NCI-H510A (cell line): Measurements from ENCODE around the gene SDF4.
A peak's percentile ranks its signal among the peaks of the same experiment; 100 is the strongest.

Experiments used
- DNase-seq: peaks from one replicate; lab custom pipeline; 2025; lab: John Stamatoyannopoulos, UW

SDF4 gene

GRCh38 chr1:1241588-1242219 is 9.9 kb upstream of the SDF4 start:
- no peak for DNase-seq

- DNase-seq: no peak
Measured at GRCh38 chr1:1240822-1241587, 9.2 kb upstream of the SDF4 start.

GRCh38 chr1:1240348-1240732 is 8.5 kb upstream of the SDF4 start:
- no peak for DNase-seq

- no peak for DNase-seq
Measured at GRCh38 chr1:1239614-1240347, 8.0 kb upstream of the SDF4 start.

GRCh38 chr1:1239227-1239613 is 7.4 kb upstream of the SDF4 start:
- no peak for DNase-seq

GRCh38 chr1:1238702-1239178 is 6.9 kb upstream of the SDF4 start:
- DNase-seq: no peak

GRCh38 chr1:1237874-1238701 is 6.3 kb upstream of the SDF4 start:
- DNase-seq: no peak

- DNase-seq: no peak
Measured at GRCh38 chr1:1236945-1237873, 5.4 kb upstream of the SDF4 start.

GRCh38 chr1:1236176-1236763 is 4.5 kb upstream of the SDF4 start:
- DNase-seq: peak; percentile 92

GRCh38 chr1:1235016-1235744 is 3.4 kb upstream of the SDF4 start:
- DNase-seq: no peak

- DNase-seq: no peak
Measured at GRCh38 chr1:1234180-1234808, 2.5 kb upstream of the SDF4 start.

- no peak for DNase-seq
Measured at GRCh38 chr1:1233567-1233892, 1.7 kb upstream of the SDF4 start.

GRCh38 chr1:1232796-1233566 is 1.2 kb upstream of the SDF4 start:
- no peak for DNase-seq

- DNase-seq: no peak
Measured at GRCh38 chr1:1232208-1232795, 501 bp upstream of the SDF4 start, which contains the start of gene B3GALT6. B3GALT6 (plus strand) TSS chr1:1232237; CDS start chr1:1232279, 42 bp downstream.

GRCh38 chr1:1230656-1231399 is 973 bp downstream of the SDF4 start:
- peak; percentile 71 for DNase-seq

- no peak for DNase-seq
Measured at GRCh38 chr1:1229770-1230169, 2.0 kb downstream of the SDF4 start.

- no peak for DNase-seq
Measured at GRCh38 chr1:1228596-1229321, 3.0 kb downstream of the SDF4 start.
